Measurements from ENCODE around the gene CRLF1. TPM values are rescaled to one million over a fixed set of nuclear protein-coding genes. Genes with fewer than 3 reads are reported as not detected.

The CRLF1 gene, protein sequence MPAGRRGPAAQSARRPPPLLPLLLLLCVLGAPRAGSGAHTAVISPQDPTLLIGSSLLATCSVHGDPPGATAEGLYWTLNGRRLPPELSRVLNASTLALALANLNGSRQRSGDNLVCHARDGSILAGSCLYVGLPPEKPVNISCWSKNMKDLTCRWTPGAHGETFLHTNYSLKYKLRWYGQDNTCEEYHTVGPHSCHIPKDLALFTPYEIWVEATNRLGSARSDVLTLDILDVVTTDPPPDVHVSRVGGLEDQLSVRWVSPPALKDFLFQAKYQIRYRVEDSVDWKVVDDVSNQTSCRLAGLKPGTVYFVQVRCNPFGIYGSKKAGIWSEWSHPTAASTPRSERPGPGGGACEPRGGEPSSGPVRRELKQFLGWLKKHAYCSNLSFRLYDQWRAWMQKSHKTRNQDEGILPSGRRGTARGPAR
- total RNA-seq = 1 to 10 TPM in 2 of 6 experiments, under 1 TPM in 1, not detected in 3; 0.27 to 2.9 (median 1.2) TPM
- long read RNA-seq, partial matches to known transcripts = 0 of 1 reads
- long read RNA-seq, other reads (novel, unspliced or antisense) = 1 of 1 reads

DNA sequence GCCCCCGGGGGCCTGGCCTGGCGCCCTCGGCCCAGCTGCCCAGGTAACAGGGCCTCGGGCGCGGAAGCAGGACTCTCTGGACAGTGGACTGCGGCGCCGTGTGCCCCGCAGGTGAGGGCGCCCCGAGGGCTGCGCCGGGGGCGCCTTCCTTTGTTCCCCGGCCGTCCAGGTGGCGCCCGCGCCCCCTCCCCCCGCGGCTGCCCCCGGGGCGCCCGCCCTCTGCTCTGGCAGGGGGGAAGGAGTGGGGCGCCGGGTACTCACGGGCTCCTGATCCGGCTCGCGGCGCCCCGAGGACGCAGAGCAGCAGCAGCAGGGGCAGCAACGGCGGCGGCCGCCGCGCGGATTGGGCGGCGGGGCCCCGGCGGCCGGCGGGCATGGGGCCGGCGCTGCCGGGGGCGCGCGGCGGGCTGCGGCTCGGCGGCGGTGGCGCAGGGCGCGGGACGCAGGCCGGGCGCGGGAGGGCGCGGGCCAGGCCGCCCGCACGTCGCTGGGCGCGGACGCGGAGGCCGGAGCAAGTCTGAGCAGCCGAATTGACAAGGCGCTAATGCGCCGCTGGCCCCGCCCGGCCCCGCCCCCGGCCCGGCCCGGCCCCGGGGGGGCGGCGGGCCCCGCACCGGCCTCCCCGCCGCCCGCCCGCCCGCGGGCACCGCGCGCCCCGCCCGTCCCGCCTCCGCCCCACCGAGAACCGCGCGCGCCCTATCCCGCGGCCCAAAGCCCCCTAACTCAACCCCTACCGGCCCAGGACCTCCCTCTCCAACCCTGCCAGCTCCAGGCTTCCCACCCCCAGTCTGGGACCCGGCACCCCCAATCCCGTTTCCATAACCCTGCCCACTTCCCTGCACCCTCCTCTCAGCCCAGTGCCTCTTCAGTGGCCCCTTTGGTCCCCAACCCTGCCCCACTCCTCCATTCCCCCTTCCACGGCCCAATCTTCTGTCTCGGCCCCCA is at the start of gene CRLF1:
Gene CRLF1 (minus strand): TSS at position 519 of the 945 bp plus-strand sequence. CDS start 143 bp downstream, at position 376.
- 2% methylated on average over 13 of the region's 116 CpGs for WGBS (ENCODE audit: insufficient coverage, low coverage, low lambda C conversion rate, missing lambda C conversion rate)
- intact Hi-C loops (cut with DNase I) = no loop called here
- H3K9me3 ChIP-seq = no peaks in the 10 kb centered on the region
- no peak for TF ChIP-seq POLR2A (IDR thresholded peaks at IDR 0.05)
- TF ChIP-seq, protein P1, sequence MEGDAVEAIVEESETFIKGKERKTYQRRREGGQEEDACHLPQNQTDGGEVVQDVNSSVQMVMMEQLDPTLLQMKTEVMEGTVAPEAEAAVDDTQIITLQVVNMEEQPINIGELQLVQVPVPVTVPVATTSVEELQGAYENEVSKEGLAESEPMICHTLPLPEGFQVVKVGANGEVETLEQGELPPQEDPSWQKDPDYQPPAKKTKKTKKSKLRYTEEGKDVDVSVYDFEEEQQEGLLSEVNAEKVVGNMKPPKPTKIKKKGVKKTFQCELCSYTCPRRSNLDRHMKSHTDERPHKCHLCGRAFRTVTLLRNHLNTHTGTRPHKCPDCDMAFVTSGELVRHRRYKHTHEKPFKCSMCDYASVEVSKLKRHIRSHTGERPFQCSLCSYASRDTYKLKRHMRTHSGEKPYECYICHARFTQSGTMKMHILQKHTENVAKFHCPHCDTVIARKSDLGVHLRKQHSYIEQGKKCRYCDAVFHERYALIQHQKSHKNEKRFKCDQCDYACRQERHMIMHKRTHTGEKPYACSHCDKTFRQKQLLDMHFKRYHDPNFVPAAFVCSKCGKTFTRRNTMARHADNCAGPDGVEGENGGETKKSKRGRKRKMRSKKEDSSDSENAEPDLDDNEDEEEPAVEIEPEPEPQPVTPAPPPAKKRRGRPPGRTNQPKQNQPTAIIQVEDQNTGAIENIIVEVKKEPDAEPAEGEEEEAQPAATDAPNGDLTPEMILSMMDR (IDR thresholded peaks at IDR 0.05) = no peak
- peaks cover 0 to 4% (median 0%) of the 10 kb centered on the region in 4 donors for H3K4me1 ChIP-seq
- DNase-seq (no peak), ATAC-seq (no peak)
- peaks cover 0 to 41% of the 10 kb centered on the region in 2 donors for H3K27me3 ChIP-seq
- no peaks in the 10 kb centered on the region for H3K36me3 ChIP-seq
- no peak within 1 kb of the TSS for H3K27ac ChIP-seq
- H3K4me3 ChIP-seq = no peak within 1 kb of the TSS

GRCh38 chr19:18655173-18655844 is 48.7 kb upstream of the CRLF1 start:
- ATAC-seq (no peak), DNase-seq (no peak)
- no peak overlapping the region for H3K4me3 ChIP-seq
- H3K27me3 ChIP-seq = no peaks in the 10 kb centered on the region
- no peak for TF ChIP-seq POLR2A (IDR thresholded peaks at IDR 0.05)
- WGBS (ENCODE audit: insufficient coverage, low coverage, low lambda C conversion rate, missing lambda C conversion rate) = 100% methylated on average over 1 of the region's 13 CpGs
- H3K9me3 ChIP-seq = no peaks in the 10 kb centered on the region
- no peaks in the 10 kb centered on the region for H3K36me3 ChIP-seq
- H3K27ac ChIP-seq = no peak overlapping the region
- intact Hi-C loops (cut with DNase I) = no loop called here
- H3K4me1 ChIP-seq = no peaks in the 10 kb centered on the region

- Histone ChIP-seq H3K4me1 (no peaks in the 10 kb centered on the region), H3K27ac (no peak overlapping the region), H3K4me3 (no peak overlapping the region), H3K9me3 (no peaks in the 10 kb centered on the region), H3K27me3 (no peaks in the 10 kb centered on the region), H3K36me3 (no peaks in the 10 kb centered on the region)
- ATAC-seq = no peak
- no peak for TF ChIP-seq POLR2A (IDR thresholded peaks at IDR 0.05)
- TF ChIP-seq, protein P1 (IDR thresholded peaks at IDR 0.05) = no peak
- DNase-seq = no peak
- 89% methylated on average over 7 of the region's 7 CpGs for WGBS (ENCODE audit: insufficient coverage, low coverage, low lambda C conversion rate, missing lambda C conversion rate)
- intact Hi-C loops (cut with DNase I) = no loop called here
Measured at GRCh38 chr19:18654469-18654868, 47.9 kb upstream of the CRLF1 start.

DNA sequence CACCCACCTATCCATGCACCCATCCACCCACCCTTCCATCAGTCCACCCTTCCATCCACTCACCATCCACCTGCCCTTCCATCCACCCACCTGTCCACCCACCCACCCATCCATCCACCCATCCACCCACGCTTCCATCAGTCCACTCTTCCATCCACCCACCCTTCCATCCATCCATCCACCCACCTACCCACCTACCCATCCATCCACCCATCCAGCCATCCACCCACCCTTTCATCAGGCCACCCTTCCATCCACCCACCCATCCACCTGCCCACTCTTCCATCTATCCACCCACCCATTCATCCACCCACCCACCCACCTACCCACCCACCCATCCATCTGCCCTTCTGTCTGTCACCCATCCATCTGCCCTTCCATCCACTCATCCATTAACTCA is 47.3 kb upstream of the CRLF1 start:
- no peak for ATAC-seq
- Histone ChIP-seq H3K36me3 (no peaks in the 10 kb centered on the region), H3K27ac (no peak overlapping the region), H3K4me1 (no peaks in the 10 kb centered on the region), H3K4me3 (no peak overlapping the region), H3K9me3 (no peaks in the 10 kb centered on the region), H3K27me3 (no peaks in the 10 kb centered on the region)
- TF ChIP-seq, protein P1 (IDR thresholded peaks at IDR 0.05) = no peak
- TF ChIP-seq POLR2A (IDR thresholded peaks at IDR 0.05) = no peak
- no peak for DNase-seq
- WGBS (ENCODE audit: insufficient coverage, low coverage, low lambda C conversion rate, missing lambda C conversion rate) = 93% methylated on average over 1 of the region's 1 CpG
- intact Hi-C loops (cut with DNase I) = no loop called here
